ENCODE results near the gene PLEKHG1.

- TF ChIP-seq CTCF (IDR thresholded peaks at IDR 0.05), result no peak
- no peak for TF ChIP-seq POLR2A (IDR thresholded peaks at IDR 0.05)
Measured at GRCh38 chr6:150589852-150590251, 9.8 kb upstream of the PLEKHG1 start.
